Kidney (tissue), 14 donors: Measurements from ENCODE around the gene SWSAP1. TPM values are rescaled to one million over a fixed set of nuclear protein-coding genes. Genes with fewer than 3 reads are reported as not detected.
A peak's percentile ranks its signal among the peaks of the same experiment; 100 is the strongest.

Experiments
- DNase-seq, 5 donors: peaks; one replicate each; pipeline ENCODE4 v3.0.0-alpha.2; 2013 to 2020
- FAIRE-seq: peaks from 2 replicates; lab custom pipeline; 2012; peaks lifted over from hg19 to GRCh38; lab: Jason Lieb, UNC
- H3K27ac ChIP-seq, 2 donors: one replicate each; pipeline ENCODE4 v1.7.0; 2013; ENCODE audit warnings: low read depth in 2 of 2, low read length in 2 of 2, inconsistent platforms in 1 of 2
- H3K27me3 ChIP-seq: one replicate; pipeline ENCODE4 v1.7.1; 2013; ENCODE audit warnings: low read length, inconsistent platforms; ENCODE audit not compliant: control insufficient read depth, insufficient read depth
- H3K36me3 ChIP-seq, 3 donors: one replicate each; pipeline versions ENCODE4 v1.7.0 to v1.7.1; 2013; ENCODE audit warnings: low read length in 3 of 3, control low read depth in 1 of 3, inconsistent platforms in 1 of 3; ENCODE audit not compliant: insufficient read depth in 3 of 3, control insufficient read depth in 2 of 3
- H3K4me1 ChIP-seq, 3 donors: one replicate each; pipeline versions ENCODE4 v1.7.0 to v1.7.1; 2013; ENCODE audit warnings: low read length in 3 of 3, inconsistent platforms in 1 of 3, low read depth in 1 of 3; ENCODE audit not compliant: control insufficient read depth in 2 of 3, insufficient read depth in 2 of 3
- H3K4me3 ChIP-seq, 3 donors: one replicate each; pipeline versions ENCODE4 v1.7.0 to v1.8.1; 2013; ENCODE audit warnings: low read length in 3 of 3, control low read depth in 1 of 3, inconsistent platforms in 1 of 3
- H3K9ac ChIP-seq, 3 donors: one replicate each; pipeline versions ENCODE4 v1.7.0 to v1.7.1; 2013; ENCODE audit warnings: low read length in 3 of 3, control low read depth in 1 of 3, inconsistent platforms in 1 of 3
- H3K9me3 ChIP-seq, 3 donors: one replicate each; pipeline versions ENCODE4 v1.7.0 to v1.7.1; 2013; ENCODE audit warnings: low read length in 3 of 3, control low read depth in 1 of 3, inconsistent platforms in 1 of 3; ENCODE audit not compliant: control insufficient read depth in 2 of 3, insufficient read depth in 1 of 3
- intact Hi-C: fragments of 100-400 bp; cut with DNase I; formaldehyde crosslinking; loops from one replicate; pipeline ENCODE4 v1.11.1; 2022
- polyA plus RNA-seq: library from polyadenylated mRNA; stranded (reverse); fragments of 350-450 nt; fragmentation: Illumina TruSeq; extraction: RNeasy Lipid Tissue Mini Kit (QIAGEN cat#74804); gene quantifications from one replicate; pipeline ENCODE4 v1.2.3, GENCODE V29; 2014; ENCODE audit warnings: low read depth, low replicate concordance; ENCODE audit not compliant: insufficient read depth
- total RNA-seq: library from RNA; stranded (reverse); fragmentation: NEBNext Ultra II Directional; extraction: Animal tissue kit (Norgen Biotek cat#: 25700); gene quantifications from one replicate; pipeline ENCODE4 v1.2.1, GENCODE V29; 2021
- TF ChIP-seq, protein P1 (sequence below): IDR thresholded peaks from 3 replicates; pipeline ENCODE4 v1.5.1; 2012; ENCODE audit warnings: mild to moderate bottlenecking, moderate library complexity, borderline replicate concordance; ENCODE audit not compliant: insufficient read depth; ENCODE audit errors: extremely low read depth
- donor health status: control.
- donor health status: control.
- donor health status: control.
- donor health status: control.
- donor health status: control.
- donor health status: DM: yes; HTN: yes; CAD: no.
- donor health status: Normal renal cell carcinoma (clear cell type).

The SWSAP1 gene
- total and polyA plus RNA-seq, 2 donors from 2014 or later: 4.1 to 6.2 TPM

DNA sequence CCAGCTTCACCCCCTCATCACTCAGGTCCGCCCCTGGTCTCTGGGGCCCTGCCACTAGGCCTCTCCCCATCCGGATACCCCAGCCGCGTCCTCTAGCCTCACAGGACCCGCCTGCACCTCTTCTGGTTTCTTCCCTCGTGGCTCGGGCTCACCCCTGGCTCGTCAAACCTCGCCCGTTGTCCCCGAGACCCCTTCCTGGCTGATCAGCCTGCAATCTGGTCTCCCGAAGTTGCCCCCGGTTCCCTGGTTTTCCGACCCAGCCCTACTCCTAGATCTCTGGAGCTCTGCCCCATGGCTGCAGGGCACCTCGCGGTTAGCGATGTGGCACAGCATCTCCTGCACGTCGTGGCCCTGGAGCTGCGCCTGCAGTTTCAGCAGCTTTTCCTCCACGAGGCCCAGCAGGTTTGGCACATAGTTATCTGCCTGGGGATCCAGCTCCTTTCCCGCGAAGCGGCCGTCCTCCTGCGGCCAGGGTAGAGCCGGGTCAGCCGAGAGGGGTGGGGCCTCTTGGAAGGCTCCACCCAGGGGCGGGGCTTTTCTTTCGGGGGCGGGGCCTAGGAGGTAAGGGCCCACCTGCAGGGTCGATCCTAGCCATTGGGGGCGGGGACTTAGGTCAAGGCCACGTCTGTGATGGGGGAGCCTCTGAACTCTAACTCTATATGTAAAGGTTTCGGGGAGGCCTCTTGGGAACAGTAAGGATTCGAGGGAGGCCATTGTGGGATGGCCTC lies 47.1 kb downstream of the SWSAP1 start:
- DNase-seq: peak; percentile 37 to 87 (median 46)
- peaks cover 0 to 20% (median 6%) of the 10 kb centered on the region in 3 donors for H3K4me1 ChIP-seq
- peak overlapping the region; percentile 69 to 76 for H3K27ac ChIP-seq
- H3K27me3 ChIP-seq: peaks cover 11% of the 10 kb centered on the region
- peak overlapping the region in 1 of 3 donors; percentile 64 for H3K4me3 ChIP-seq
- TF ChIP-seq, protein P1, sequence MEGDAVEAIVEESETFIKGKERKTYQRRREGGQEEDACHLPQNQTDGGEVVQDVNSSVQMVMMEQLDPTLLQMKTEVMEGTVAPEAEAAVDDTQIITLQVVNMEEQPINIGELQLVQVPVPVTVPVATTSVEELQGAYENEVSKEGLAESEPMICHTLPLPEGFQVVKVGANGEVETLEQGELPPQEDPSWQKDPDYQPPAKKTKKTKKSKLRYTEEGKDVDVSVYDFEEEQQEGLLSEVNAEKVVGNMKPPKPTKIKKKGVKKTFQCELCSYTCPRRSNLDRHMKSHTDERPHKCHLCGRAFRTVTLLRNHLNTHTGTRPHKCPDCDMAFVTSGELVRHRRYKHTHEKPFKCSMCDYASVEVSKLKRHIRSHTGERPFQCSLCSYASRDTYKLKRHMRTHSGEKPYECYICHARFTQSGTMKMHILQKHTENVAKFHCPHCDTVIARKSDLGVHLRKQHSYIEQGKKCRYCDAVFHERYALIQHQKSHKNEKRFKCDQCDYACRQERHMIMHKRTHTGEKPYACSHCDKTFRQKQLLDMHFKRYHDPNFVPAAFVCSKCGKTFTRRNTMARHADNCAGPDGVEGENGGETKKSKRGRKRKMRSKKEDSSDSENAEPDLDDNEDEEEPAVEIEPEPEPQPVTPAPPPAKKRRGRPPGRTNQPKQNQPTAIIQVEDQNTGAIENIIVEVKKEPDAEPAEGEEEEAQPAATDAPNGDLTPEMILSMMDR: no peak
- peak overlapping the region in 1 of 3 donors; percentile 78 for H3K9ac ChIP-seq
- intact Hi-C loops: no loop called here
- FAIRE-seq: no peak
- H3K36me3 ChIP-seq: no peaks in the 10 kb centered on the region
- H3K9me3 ChIP-seq: no peaks in the 10 kb centered on the region

DNA sequence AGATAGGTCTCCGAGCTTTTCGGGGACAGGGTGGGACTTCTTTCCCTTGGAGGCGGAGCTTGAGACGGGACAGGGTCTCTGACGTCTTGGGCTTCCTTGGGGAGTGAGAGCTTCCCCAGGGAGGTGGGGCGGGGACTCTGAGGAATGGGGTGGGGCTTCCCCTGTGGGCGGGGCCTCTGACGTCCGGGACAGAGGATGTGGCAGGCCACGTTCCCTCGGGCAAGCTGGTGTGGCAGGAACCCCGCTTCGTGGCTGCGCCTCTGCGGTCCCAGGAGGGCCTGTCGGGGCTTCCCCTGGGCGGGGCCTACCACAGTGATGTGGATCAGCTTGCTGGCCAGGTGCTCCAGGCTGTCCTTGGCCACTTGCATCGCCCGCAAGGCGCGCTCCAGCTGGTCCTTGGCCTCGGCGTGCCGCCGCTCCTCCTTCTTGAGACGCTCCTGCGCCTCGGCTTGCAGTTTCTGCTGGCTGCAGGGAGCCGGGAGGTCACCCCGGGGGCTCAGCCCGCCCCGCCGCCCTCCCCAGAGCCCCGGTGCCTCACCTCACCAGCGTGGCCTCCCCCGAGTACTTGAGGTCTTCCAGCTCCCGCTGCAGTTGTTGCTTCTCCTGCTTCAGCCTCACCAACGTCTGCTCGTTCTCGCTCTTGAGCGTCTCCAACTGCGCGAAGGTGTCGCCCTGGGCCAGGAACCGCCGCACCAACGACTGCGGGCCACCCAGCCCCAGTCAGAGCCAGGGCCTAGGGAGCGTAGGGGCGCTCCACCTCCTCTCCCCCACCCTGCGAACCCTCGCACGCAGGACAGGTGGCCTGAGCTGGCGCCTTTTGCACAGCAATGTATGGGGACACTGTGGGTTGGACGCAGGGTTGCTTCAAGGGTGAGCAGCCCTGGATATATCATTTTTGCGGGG lies 47.9 kb downstream of the SWSAP1 start:
- Histone ChIP-seq H3K4me1 (peaks cover 0 to 17% (median 6%) of the 10 kb centered on the region in 3 donors), H3K4me3 (peak overlapping the region in 2 of 3 donors; percentile 7 to 64), H3K9me3 (no peaks in the 10 kb centered on the region), H3K36me3 (no peaks in the 10 kb centered on the region), H3K9ac (no peak overlapping the region), H3K27me3 (peaks cover 11% of the 10 kb centered on the region), H3K27ac (peak overlapping the region; percentile 43 to 69)
- intact Hi-C loops: no loop called here
- no peak for FAIRE-seq
- TF ChIP-seq, protein P1: no peak
- peak; percentile 56 to 95 (median 69) for DNase-seq

DNA sequence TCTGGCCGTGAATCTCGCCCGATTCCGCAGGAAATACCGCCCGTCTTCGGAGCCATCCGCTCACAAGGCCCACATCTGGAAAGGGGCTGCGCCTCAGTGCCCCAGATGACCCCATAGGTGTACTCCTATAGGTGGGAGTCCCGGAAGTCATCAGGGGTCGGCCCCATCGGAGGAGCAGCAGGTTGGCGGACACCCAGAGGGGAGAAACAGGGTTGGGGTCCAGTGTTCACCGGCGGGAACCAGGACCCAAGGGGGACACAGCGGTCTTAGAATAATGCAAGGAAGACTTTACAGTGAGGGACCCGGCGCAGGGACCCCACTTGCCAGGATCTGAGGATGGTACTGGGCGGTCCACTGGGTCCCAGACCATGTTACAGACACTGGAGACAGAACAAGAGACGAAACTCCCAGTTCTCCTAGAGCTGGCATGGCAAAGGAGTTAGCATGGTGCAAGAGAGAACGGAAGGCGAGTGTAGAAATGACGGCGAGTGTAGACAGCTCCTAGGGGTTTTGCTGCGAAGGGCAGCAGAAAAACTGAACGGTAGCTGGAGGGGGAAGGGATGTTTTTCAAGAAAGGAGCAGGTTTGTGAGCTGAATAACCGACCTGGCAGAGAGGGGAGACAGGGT lies 48.8 kb downstream of the SWSAP1 start:
- Histone ChIP-seq H3K4me3 (no peak overlapping the region), H3K9me3 (no peaks in the 10 kb centered on the region), H3K27ac (no peak overlapping the region), H3K9ac (no peak overlapping the region), H3K27me3 (peaks cover 11% of the 10 kb centered on the region), H3K4me1 (peaks cover 0 to 17% (median 6%) of the 10 kb centered on the region in 3 donors), H3K36me3 (no peaks in the 10 kb centered on the region)
- FAIRE-seq (no peak), DNase-seq (peak in 2 of 5 donors; percentile 53 to 75)
- intact Hi-C loops: no loop called here
- TF ChIP-seq, protein P1: no peak
